GM10266 (cell line): ENCODE measurements around the gene OOSP2.

Experiments
- DNase-seq: peaks from one replicate; pipeline ENCODE4 v3.0.0; 2012; ENCODE audit errors: extremely low spot score
- CTCF ChIP-seq: IDR thresholded peaks from 2 replicates; pipeline ENCODE4 v1.5.1; 2012; ENCODE audit warnings: mild to moderate bottlenecking, low read depth; ENCODE audit not compliant: control insufficient read depth, insufficient read depth; ENCODE audit errors: missing control alignments

Gene OOSP2

GRCh38 chr11:60078745-60079144 lies 38.5 kb downstream of the OOSP2 start:
- TF ChIP-seq CTCF, result no peak
- no peak for DNase-seq

GRCh38 chr11:60080535-60080934 lies 40.3 kb downstream of the OOSP2 start:
- no peak for DNase-seq
- TF ChIP-seq CTCF, result no peak

DNA sequence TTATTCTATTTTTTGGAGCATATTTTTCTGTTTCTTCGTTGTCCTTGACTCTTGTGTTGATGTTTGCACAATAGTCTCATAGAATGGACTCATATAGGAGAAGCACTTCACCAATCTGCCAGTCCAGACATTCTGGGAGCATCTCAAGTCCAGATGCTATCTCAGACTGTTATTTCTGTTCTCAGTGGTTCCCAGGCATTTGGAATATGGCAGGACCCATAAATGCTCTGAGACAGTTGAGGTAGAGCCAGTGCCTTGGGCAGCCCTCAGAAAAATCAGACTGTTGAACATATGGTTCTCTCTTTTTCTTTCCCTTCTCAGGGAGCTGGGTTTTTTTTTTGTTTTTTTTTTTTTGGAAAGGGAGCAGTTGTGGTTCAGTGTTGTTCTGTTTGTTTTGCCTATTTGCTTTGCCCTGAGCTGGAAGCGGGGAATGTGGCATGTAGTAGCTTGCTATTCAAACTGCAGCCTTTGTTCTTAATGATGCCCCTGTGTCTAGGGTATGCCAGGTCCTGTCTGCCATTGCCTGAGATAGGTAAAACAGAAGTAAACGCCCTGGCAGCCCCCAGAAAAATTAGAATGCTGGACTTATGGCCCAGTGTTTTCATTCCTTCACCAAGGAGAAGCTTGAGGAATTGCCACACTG lies 44.5 kb downstream of the OOSP2 start:
- TF ChIP-seq CTCF, result no peak
- no peak for DNase-seq

DNA sequence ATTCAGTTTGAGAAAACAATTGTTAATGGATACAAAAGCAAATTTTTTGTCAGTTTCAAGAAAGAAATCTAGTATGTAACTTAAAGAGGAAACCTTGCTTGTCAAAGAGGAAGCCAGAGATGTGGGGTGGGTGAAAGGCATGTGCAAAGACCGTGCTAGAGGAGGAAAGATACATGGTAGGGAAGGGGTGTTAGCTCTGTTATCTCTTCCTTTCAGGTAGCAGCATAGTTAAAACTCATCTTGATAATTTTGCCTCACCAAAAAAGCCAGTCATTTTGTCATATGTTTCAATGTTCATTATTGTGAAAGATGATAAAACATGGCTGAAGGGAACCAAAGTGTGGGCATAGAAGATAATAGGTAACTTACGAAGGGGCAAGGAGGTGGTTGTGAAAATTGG lies 45.7 kb downstream of the OOSP2 start:
- no peak for DNase-seq

GRCh38 chr11:60087239-60087638 lies 47.0 kb downstream of the OOSP2 start:
- no peak for TF ChIP-seq CTCF
- no peak for DNase-seq

More for the DNA sequence above, 45.7 kb downstream of the OOSP2 start:
- no peak for TF ChIP-seq CTCF

GRCh38 chr11:60088364-60088763 lies 48.2 kb downstream of the OOSP2 start, which contains the start of gene MS4A2:
Gene MS4A2 (plus strand): TSS chr11:60088664. CDS start chr11:60088766, 102 bp downstream.
- DNase-seq, result no peak
- no peak for TF ChIP-seq CTCF

GRCh38 chr11:60095477-60096120 lies 55.4 kb downstream of the OOSP2 start:
- TF ChIP-seq CTCF, result no peak

More at GRCh38 chr11:60095477-60096120, 55.4 kb downstream of the OOSP2 start:
- DNase-seq, result no peak
